M059J (cell line): ENCODE results near the gene LOXL4. TPM values are rescaled to one million over a fixed set of nuclear protein-coding genes. Genes with fewer than 3 reads are reported as not detected.
"Not testable (repeated sequence)": the region's sequence is repeated elsewhere in the genome, so short reads cannot be mapped to it uniquely, and the experiment has no call there.

Experiments used
- DNase-seq: peaks from one replicate; pipeline ENCODE4 v3.0.0-alpha.2; 2012; ENCODE audit warnings: low read depth
- total RNA-seq: library from RNA; depleted of rRNA; stranded (reverse); fragments of >200 nt; shearing (Covaris generic); gene quantifications from 2 replicates; pipeline ENCODE4 v1.2.3, GENCODE V29; 2014

Gene LOXL4
- total RNA-seq, 1 experiment from 2014 or later = 1.2 TPM

- no peak for DNase-seq
Measured at GRCh38 chr10:98244586-98244985, 23.4 kb downstream of the LOXL4 start.

GRCh38 chr10:98244141-98244540, 23.9 kb downstream of the LOXL4 start:
- no peak for DNase-seq

DNA sequence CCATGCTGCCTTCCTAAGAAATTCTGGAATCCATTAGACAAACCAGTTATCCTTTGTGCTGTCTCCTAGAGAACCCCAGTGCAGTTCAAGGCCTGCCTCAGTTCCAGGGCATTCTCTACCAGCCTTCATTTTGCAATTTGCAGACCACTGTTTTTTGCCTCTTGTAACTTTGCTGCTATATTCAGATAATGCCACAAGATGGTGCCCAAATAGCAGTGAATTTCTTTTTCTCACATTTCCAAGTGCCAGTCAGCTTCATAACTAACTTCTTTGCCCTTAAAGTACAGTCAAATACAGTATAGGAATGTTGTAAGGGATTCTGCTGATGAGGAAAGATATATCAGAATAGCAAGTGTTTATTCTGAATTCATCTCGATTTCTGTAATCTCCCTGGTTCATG, 25.2 kb downstream of the LOXL4 start:
- DNase-seq = no peak

DNA sequence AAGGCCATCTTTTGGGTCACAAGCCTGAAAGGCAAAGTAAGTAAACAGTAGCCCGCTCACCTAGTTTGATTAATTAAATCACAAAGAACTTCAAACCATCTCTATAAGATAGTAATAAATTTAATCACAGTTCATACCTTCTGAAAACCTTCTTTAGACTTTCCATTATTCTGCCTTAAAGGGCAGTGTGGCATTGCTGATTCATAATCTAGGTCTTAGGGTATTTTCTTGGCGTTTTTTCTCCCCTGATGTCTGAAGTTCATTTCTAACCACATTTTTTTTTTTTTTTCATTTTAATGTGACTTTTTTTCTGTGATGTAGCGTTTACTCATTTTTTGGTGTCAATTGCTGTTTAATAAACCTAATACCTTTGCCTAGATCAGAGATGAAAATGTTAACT, 27.5 kb downstream of the LOXL4 start:
- DNase-seq = no peak

- no peak for DNase-seq
Measured at GRCh38 chr10:98238391-98238790, 29.6 kb downstream of the LOXL4 start.

DNA sequence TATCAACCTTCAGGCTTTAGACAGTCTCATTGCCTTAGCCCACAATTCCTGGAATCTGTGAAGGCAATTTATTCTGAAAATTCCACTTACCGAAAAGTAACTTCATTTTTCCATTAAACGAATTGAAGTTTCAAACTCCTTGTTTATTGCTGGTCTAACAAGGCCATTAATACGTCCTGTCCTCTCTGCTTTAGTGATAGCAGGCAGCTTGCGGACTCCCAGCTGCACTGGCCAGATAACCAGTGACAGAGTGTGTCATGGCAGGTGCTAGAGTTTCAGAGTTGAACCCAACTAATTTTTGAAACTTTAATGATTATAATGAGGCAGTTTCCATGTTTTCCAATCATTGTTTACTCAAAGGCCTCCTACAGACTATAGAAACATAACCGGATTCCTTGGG, 31.1 kb downstream of the LOXL4 start:
- DNase-seq = no peak

DNA sequence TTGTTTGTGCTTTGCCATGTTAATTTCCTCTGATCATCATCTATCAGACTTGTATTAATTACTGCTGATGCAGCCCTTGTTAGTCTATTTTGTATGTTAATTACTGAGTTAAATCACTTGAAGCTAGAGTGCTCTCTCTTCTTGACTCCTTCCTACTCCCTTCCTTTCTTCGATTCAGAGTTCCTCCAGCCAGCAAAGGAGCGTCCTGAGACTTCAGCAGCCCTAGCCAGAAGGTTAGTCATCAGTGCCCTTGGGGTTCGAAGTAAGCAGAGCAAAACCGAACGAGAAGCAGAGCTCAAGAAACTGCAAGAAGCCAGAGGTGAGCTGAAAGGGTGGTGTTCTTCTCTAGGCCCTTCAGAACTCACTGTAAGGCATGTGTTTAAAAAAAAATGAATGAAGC, 32.1 kb downstream of the LOXL4 start:
- DNase-seq = no peak

GRCh38 chr10:98231417-98231816, 36.6 kb downstream of the LOXL4 start:
- DNase-seq = no peak

DNA sequence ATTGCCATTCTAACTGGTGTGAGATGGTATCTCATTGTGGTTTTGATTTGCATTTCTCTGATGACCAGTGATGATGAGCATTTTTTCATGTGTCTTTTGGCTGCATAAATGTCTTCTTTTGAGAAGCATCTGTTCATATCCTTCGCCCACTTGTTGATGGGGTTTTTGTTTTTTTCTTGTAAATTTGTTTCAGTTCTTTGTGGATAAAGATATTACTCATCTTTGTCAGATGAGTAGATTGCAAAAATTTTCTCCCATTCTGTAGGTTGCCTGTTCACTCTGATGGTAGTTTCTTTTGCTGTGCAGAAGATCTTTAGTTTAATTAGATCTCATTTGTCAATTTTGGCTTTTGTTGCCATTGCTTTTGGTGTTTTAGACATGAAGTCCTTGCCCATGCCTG, 39.7 kb downstream of the LOXL4 start:
- not testable (repeated sequence) for DNase-seq

- DNase-seq = not testable (repeated sequence)
Measured at GRCh38 chr10:98227713-98228112, 40.3 kb downstream of the LOXL4 start.

DNA sequence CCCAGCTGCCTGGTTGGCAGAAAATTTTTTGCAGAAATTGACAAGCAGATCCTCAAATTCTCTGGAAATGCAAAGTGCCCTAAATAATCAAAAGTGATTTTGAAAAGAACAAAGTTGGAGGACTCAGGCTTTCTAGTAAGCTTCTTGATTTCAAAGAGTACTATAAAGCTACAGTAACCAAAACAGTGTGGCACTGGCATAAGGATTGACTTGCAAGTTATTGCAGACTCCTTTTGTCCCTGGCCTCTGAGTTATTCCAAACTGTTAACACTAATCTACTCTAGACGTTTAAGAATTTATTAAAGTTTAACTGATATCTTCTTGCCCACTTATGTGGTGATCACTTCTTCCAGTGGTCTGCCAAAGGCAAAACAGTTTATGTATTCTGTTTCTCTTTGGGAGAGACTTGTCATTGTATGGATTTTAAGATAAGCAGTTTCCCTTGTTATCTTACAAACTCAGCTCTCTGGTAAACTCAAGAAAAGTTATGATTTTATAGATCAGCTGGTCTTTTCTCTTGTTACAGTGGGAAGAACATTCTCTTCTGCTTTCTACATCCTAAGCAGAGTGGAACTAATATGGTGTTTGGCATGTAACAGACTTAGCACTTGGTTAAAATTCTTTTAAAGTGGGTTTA, 41.4 kb downstream of the LOXL4 start:
- no peak for DNase-seq

- DNase-seq = no peak
Measured at GRCh38 chr10:98224996-98225395, 43.0 kb downstream of the LOXL4 start.

- no peak for DNase-seq
Measured at GRCh38 chr10:98224509-98224908, 43.5 kb downstream of the LOXL4 start.

GRCh38 chr10:98223874-98224273, 44.1 kb downstream of the LOXL4 start:
- no peak for DNase-seq

GRCh38 chr10:98217801-98218200, 50.2 kb downstream of the LOXL4 start:
- no peak for DNase-seq

- DNase-seq = no peak
Measured at GRCh38 chr10:98215373-98215772, 52.6 kb downstream of the LOXL4 start.

DNA sequence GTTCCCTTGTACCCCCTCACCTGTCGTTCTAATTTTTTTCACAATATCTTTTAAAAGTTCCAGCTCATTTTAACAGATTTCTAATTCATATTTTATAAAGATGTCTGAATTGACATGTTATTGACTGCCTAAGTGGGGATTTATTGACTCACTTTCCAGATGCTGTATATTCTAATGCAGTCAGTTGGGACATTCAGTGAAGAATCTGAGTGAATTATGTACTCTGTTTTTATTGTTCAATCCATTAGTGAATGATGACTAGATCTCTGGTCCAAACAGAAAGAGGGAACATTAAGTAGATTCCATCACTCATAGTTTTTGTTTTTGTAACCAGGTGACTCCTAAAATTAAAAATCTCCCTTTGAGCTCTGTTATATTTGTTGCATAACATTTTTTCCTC, 54.3 kb downstream of the LOXL4 start:
- DNase-seq = no peak

DNA sequence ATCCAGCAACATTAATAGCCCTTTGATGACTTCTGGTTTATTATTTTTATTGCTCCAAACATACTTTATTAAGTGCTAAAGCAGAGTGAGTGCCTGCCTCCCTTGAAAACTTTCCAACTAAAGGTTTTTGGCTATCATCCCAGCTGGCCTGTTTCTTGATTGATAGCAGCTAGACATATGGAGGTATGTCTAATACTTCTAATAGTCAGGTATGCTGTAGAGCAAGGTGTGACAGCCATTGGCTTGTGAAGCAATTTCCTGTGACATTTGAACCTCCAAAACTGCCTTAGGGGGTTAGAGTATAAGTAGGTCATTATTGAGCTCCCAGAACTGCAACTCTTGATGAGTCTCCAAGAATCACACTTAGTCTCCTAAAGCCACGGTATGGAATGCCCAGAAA, 55.8 kb downstream of the LOXL4 start:
- peak; percentile 4 for DNase-seq

GRCh38 chr10:98209441-98209840, 58.6 kb downstream of the LOXL4 start:
- DNase-seq = no peak

DNA sequence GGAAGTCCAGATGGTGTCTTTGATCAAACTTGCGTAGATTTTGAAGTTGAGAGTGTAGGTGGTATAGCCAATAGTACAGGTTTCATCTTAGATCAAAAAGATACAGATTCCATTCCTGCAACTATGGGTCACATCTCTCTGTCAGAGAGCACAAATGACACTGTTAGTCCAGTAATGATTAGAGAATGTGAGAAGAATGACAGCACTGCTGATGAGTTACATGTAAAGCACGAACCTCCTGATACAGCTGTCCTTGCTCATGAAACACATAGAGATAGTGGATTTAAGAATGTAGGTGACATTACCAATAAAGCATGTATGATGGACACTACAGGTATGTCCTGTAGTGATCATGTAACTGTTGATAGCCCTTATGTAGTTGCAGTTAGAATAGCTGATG, 59.1 kb downstream of the LOXL4 start:
- no peak for DNase-seq

GRCh38 chr10:98205351-98205750, 62.6 kb downstream of the LOXL4 start:
- DNase-seq = no peak

- DNase-seq = no peak
Measured at GRCh38 chr10:98202378-98202777, 65.6 kb downstream of the LOXL4 start.

DNA sequence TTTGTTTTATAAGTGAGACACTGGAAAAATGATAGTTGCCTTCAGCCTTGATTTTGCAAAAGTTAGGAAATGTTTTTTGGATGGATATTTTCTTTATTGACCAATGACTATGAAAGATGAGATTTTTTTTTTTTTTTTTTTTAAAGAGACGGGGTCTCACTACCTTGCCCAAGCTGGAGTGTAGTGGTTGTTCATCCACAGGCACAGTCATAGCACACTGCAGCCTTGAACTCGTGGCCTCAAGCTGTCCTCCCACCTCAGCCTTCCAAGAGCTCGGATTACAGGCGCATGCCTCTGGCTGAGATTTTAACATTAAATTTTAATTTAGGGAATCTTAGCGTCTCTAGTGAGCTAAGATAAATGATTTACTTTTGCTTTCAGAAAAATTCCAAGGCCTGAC, 66.2 kb downstream of the LOXL4 start:
- DNase-seq = no peak
